ENCODE results near the gene MRPS21. TPM values are rescaled to one million over a fixed set of nuclear protein-coding genes. Genes with fewer than 3 reads are reported as not detected.

Gene MRPS21
- total and polyA plus RNA-seq, 9 of the 15 experiments (the other 6 are each of a cell fraction or from before 2014, with no cell fraction given) = 119 to 407 (median 149) TPM

DNA sequence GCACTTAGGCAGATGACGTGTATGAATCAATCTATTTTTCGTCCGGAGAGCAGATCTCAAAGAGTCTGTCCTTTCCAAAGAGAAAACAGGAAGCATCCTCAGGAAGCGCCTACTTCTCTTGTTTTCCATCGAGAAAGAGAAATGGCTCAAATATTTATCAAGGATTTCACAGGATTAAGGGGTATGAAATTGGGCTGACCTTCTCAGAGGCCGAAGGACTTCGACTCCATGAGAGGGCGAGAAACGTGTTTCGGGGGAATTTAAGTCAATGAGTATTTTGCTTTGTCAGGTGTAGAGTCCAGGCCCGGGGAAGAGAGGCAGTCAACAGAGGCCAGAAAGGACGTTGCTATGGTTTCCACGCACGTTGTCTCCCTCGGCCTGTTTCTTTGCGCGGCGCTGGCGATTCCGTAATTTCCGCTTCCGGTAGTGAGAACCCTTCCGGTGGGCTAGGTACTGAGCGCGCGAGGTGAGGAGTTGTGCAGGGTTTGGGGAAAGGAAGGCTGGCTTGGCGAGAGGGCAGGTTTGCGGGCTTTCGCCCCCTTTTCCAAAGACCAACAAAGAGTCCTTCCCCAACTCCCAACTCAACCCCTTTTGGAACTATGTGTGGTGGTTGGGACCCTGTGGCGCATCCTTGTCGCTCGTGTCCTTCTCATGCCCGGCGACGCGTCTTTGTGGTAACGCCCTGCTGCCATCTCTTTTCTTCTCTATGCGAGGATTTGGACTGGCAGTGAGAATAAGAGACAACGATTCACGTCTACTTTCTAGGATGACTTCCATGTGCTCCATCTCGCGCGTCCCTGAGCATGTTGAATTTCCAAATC is at the start of gene MRPS21 (continued):
- TF ChIP-seq, protein P1, sequence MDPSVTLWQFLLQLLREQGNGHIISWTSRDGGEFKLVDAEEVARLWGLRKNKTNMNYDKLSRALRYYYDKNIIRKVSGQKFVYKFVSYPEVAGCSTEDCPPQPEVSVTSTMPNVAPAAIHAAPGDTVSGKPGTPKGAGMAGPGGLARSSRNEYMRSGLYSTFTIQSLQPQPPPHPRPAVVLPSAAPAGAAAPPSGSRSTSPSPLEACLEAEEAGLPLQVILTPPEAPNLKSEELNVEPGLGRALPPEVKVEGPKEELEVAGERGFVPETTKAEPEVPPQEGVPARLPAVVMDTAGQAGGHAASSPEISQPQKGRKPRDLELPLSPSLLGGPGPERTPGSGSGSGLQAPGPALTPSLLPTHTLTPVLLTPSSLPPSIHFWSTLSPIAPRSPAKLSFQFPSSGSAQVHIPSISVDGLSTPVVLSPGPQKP (CRISPR knock-in tag; IDR thresholded peaks at IDR 0.05) = no peak
- no peak for TF ChIP-seq ZNF57 (CRISPR knock-in tag; IDR thresholded peaks at IDR 0.05)
- TF ChIP-seq SAP30 (IDR thresholded peaks at IDR 0.05; ENCODE audit: borderline replicate concordance, insufficient read depth, low read depth, low read length, poor library complexity, severe bottlenecking) = peak; percentile 87
- 0 out of 2 replicates have a peak, but pooled peaks have one; percentile 40 for TF ChIP-seq ZNF589 (CRISPR knock-in tag; IDR thresholded peaks at IDR 0.05; ENCODE audit: low read depth)
- no peak for TF ChIP-seq CHD1 (IDR thresholded peaks at IDR 0.05; ENCODE audit: low read length)
- TF ChIP-seq NBN (IDR thresholded peaks at IDR 0.05; ENCODE audit: low read depth) = no peak
- no peak for TF ChIP-seq RFX7 (CRISPR knock-in tag; IDR thresholded peaks at IDR 0.05)
- no peak for TF ChIP-seq HDGF (IDR thresholded peaks at IDR 0.05)
- TF ChIP-seq COPS2 (conservative IDR thresholded peaks at IDR 0.05) = no peak
- no peak for TF ChIP-seq MTA2 (IDR thresholded peaks at IDR 0.05; ENCODE audit: low read depth)
- TF ChIP-seq TCFL5 (CRISPR knock-in tag; conservative IDR thresholded peaks at IDR 0.05) = no peak
- no peak for TF ChIP-seq ZKSCAN3 (CRISPR knock-in tag; IDR thresholded peaks at IDR 0.05)
- no peak for TF ChIP-seq ZNF778 (CRISPR knock-in tag; IDR thresholded peaks at IDR 0.05)
- TF ChIP-seq ZNF133 (CRISPR knock-in tag; IDR thresholded peaks at IDR 0.05) = no peak
- no peak for TF ChIP-seq MCM7 (IDR thresholded peaks at IDR 0.05)
- TF ChIP-seq SNIP1 (IDR thresholded peaks at IDR 0.05; ENCODE audit: low read depth) = no peak
- TF ChIP-seq, protein P2, sequence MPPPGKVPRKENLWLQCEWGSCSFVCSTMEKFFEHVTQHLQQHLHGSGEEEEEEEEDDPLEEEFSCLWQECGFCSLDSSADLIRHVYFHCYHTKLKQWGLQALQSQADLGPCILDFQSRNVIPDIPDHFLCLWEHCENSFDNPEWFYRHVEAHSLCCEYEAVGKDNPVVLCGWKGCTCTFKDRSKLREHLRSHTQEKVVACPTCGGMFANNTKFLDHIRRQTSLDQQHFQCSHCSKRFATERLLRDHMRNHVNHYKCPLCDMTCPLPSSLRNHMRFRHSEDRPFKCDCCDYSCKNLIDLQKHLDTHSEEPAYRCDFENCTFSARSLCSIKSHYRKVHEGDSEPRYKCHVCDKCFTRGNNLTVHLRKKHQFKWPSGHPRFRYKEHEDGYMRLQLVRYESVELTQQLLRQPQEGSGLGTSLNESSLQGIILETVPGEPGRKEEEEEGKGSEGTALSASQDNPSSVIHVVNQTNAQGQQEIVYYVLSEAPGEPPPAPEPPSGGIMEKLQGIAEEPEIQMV (tag; conservative IDR thresholded peaks at IDR 0.05; ENCODE audit: low read depth) = no peak
- TF ChIP-seq ZNF23 (CRISPR knock-in tag; IDR thresholded peaks at IDR 0.05) = no peak
- no peak for TF ChIP-seq MCM2 (IDR thresholded peaks at IDR 0.05; ENCODE audit: low read depth)
- no peak for TF ChIP-seq DMBX1 (CRISPR knock-in tag; IDR thresholded peaks at IDR 0.05; ENCODE audit: borderline replicate concordance)
- TF ChIP-seq SMARCE1 (IDR thresholded peaks at IDR 0.05) = no peak
- peak; percentile 85 for TF ChIP-seq ETV1 (tag; conservative IDR thresholded peaks at IDR 0.05; ENCODE audit: low read depth)
- no peak for TF ChIP-seq RBM25 (IDR thresholded peaks at IDR 0.05; ENCODE audit: low read depth, low read length, severe bottlenecking)
- peak; percentile 97 for TF ChIP-seq MTA1 (IDR thresholded peaks at IDR 0.05; ENCODE audit: borderline replicate concordance)
- no peak for TF ChIP-seq NUFIP1 (IDR thresholded peaks at IDR 0.05; ENCODE audit: partially characterized antibody)
- no peak for TF ChIP-seq FOXA1 (IDR thresholded peaks at IDR 0.05; ENCODE audit: borderline replicate concordance)
- TF ChIP-seq GABPA (tag; conservative IDR thresholded peaks at IDR 0.05; ENCODE audit: low read depth) = peak; percentile 99

All from K562 (cell line).